NCI-H2107 (cell line): ENCODE results near the gene PLS1.
"Not testable (repeated sequence)": the region's sequence is repeated elsewhere in the genome, so short reads cannot be mapped to it uniquely, and the experiment has no call there.

Experiments
- DNase-seq: peaks from one replicate; lab custom pipeline; 2025; lab: John Stamatoyannopoulos, UW

PLS1 gene, protein sequence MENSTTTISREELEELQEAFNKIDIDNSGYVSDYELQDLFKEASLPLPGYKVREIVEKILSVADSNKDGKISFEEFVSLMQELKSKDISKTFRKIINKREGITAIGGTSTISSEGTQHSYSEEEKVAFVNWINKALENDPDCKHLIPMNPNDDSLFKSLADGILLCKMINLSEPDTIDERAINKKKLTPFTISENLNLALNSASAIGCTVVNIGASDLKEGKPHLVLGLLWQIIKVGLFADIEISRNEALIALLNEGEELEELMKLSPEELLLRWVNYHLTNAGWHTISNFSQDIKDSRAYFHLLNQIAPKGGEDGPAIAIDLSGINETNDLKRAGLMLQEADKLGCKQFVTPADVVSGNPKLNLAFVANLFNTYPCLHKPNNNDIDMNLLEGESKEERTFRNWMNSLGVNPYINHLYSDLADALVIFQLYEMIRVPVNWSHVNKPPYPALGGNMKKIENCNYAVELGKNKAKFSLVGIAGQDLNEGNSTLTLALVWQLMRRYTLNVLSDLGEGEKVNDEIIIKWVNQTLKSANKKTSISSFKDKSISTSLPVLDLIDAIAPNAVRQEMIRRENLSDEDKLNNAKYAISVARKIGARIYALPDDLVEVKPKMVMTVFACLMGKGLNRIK

DNA sequence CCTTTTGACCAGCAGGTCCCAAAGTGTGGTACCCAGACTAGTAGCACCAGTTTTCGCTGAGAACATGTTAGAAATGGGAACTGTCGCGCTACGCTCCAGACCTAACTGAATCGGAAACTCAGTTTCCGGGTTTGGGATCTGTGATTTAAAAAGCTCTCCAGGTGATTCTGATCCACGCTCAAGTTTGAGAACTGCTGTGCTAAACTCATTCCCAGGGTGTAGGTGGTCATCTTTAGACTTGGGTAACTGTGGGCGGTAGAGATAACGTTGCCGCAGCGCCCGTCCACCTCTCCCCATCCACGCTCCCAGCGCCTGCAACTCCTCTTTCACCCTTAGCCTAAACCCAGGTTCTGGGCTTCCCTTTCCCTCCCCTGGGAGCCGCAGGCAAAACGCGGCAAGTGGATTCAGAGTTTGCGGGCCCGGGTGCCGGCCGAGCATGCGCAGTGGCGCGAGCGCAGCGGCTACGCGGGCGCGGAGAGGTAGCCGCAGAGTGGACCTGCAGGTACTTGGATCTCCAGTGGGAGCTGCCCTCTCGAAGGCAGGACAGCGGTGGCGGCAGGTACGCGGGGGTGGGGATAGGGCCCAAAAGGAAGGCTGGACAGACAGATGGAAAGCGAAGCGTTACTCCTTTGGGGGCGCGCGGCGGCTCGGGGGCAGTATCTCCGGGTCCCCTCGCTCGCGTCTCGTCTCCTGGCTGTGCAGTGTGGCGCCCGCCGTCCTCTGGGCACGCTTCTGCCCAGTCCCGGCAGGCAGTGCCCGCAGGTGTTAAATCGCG, at the start of gene PLS1:
Gene PLS1, plus strand, starts transcription at position 443 of the 775 bp plus-strand sequence. CDS start 67,845 bp downstream, outside the sequence.
- peak; percentile 94 for DNase-seq

DNA sequence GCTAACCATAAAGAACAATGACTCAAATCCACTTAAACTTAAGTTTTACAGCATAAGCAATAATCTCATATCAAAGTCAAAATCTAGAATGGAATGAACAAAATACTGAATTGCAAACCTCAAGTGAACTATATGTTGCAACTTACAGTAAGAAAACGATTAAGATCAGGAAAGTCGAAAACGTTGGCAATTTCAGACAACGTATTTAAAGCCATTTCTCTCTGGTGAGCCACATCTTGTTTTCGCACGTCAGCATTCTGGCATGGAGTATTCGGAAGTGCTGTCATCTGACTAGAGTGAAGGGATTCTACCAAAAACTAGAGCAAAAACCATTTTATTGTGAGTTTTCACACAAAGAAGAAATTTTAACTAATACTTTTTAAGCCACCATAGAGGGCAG, 46.2 kb upstream of the PLS1 start:
- no peak for DNase-seq

DNA sequence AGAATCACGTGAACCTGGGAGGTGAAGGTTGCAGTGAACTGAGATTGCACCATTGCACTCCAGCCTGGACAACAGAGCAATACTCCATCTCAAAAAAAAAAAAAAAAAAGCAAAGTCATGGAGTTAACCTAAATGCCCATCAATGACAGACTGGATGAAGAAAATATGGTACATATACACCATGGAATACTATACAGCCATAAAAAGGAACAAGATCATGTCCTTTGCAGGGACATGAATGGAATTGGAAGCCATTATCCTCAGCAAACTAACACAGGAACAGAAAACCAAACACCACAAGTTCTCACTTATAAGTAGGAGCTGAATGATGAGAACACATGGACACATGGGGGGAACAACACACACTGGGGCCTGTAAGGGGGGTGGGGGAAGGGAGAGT, 43.6 kb upstream of the PLS1 start:
- DNase-seq = not testable (repeated sequence)

DNA sequence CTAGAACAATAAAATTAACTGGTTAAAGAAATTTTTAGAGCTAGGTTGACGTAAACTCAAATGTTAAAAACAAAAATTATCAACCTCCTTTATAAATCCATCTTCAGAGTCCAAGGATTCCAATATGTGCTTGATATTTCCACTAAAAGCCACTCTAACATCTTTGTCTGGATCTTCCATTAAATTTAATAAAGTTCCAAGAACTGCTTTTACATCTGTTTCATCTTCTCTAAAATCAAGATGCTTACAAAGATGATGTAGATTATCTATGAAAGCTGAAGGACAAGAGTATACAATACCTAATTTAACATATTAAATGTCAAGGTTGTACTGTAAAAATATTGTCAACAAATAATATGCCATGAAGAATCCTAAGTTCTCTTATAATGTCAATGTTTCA, 42.5 kb upstream of the PLS1 start:
- no peak for DNase-seq

DNA sequence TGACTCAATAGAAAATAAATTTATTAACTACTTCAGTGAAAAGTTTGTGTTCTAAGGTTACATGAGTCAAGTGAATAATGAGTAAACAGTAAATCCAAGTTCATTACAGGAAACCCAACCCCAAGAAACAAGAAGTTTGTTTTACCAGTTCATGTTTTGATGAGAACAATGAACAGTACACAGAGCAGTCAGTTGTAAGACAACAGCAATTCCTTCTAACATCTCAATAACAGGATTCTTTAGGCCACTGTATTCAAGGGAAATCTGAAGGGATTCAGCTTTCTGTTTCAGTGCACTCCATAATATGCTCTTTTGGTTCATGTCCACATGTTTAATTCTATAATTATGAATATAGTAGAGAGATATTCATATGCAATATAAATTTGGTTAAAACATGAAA, 36.1 kb upstream of the PLS1 start:
- DNase-seq = no peak

DNA sequence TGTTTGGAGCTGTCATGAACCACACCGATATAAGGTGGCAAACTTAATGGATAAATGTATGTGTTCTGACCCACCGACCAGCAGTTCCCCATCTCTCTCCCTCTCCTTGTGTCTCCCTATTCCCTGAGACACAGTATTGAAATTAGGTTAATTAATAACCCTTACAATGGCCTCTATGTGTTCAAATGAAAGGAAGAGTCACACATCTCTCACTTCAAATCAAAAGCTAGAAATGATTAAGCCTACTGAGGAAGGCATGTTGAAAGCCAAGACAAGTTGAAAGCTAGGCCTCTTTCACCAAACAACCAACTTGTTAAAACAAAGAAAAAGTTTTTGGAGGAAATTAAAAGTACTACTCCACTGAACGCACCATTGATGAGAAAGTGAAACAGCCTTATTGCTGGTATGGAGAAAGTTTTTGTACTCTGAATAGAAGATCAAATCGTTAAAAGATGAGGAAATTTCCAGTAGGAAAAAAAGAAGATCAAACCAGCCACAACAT, 32.6 kb upstream of the PLS1 start:
- no peak for DNase-seq

DNA sequence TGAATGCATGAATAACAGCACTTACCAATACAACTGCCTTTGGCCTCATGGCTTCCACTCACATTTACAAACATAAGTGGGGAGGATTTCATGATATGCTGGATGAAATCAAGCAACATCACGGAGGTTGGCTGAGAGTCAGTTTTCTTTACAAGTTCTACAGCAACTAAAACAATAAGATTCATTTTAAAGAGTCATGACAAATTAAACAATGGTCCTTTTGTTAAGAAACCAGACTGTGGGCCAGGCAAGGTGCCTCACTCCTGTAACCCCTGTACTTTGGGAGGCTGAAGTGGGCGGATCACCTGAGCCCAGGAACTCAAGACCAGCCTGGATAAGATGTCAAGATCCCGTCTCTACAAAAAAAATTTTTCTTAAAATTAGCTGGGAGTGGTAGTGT, 30.1 kb upstream of the PLS1 start:
- DNase-seq = no peak

DNA sequence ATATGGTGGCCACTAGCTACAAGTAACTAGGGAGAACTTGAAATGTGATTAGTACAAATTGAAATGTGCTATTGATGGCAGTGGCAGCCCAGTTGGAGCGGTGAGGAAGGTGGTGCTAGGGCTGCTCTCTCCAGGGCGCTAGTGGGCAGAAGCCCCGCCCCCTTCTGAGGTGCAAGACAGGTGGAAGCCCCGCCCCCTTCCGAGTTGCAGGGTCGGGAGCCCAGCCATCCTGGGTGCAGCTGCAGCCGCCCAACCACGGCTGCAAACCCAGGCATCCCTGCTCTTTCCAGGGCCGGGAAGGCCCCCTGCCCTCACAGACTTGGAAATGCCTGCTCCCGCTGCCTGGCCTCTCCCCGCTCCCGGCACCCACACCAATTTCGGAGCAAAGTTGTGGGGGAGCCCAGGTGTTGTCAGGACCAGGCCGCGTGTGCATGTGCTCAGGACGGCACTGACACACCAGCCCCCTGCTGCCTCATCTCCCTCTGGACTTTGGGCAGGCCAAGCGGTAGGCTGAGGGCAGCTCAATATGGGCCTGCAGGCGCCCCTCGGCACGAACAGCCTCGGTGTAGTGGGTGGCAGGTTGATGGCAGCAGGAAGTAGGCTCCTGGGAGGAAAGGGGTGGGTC, 27.7 kb upstream of the PLS1 start:
- no peak for DNase-seq

DNA sequence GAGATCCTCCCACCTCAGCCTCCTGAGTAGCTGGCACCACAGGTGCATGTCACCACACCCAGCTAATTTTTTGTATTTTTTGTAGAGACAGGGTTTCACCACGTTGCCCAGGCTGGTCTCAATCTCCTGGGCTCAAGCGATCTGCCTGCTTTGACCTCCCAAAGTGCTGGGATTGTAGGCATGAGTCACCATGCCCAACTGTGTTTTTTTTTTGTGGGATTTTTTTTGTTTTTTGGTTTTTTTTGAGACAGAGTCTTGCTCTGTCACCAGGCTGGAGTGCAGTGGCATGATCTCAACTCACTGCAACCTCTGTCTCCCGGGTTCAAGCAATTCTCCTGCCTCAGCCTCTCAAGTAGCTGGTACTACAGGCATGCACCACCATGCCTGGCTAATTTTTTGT, 26.8 kb upstream of the PLS1 start:
- DNase-seq = not testable (repeated sequence)

DNA sequence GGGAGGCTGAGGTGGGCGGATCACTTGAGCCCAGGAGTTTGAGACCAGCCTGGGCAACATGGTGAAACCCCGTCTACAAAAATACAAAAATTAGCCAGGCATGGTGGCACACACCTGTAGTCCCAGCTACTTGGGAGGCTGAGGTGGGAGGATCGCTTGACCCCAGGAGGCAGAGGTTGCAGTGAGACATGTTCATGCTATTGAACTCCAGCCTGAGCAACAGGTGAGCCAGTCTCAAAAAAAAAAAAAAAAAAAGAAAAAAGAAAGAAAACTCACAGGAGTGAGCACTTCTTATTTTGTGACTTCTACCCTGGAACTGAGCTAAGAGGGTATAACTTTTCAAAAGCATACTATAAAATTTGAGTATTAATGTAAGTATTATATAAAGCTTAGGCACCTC, 22.0 kb upstream of the PLS1 start:
- not testable (repeated sequence) for DNase-seq

DNA sequence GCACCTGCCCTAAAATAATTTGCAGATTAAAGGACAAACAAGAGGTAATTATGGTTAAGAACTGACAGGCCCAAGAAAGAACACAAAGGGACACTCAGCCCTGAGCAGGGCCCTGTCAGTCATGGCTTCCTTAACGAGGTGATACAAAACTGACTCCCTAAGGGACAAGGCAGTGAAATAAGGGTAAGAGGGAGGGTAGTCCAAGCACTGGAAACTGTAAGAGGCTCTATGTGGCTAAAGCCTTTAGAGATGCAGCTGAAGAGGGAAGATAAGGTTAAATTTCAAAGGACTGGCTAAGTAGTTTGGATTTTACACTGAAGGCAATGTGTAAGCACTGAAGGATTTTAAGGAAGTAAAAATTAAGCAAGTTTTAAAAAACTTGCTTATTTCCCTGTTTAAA, 21.5 kb upstream of the PLS1 start:
- DNase-seq = no peak

DNA sequence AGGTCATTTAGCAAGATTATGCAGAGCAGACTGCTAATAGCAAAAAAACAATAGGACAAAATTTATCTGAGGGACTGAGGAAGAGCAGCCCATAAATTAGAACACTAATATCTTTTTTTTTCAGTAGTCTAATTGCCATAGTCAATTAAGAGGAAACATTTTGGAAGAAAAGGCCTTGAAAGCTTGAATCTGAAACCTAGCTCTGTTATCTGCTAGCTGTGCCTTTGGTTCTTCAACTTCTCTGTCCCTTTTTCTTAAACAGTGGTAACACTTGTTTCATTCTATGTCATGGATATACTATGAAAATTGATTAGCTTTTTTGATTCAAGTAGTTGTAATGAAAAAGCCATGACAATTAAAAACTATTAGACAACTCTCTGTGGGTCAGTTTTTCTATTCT, 19.4 kb upstream of the PLS1 start:
- no peak for DNase-seq

DNA sequence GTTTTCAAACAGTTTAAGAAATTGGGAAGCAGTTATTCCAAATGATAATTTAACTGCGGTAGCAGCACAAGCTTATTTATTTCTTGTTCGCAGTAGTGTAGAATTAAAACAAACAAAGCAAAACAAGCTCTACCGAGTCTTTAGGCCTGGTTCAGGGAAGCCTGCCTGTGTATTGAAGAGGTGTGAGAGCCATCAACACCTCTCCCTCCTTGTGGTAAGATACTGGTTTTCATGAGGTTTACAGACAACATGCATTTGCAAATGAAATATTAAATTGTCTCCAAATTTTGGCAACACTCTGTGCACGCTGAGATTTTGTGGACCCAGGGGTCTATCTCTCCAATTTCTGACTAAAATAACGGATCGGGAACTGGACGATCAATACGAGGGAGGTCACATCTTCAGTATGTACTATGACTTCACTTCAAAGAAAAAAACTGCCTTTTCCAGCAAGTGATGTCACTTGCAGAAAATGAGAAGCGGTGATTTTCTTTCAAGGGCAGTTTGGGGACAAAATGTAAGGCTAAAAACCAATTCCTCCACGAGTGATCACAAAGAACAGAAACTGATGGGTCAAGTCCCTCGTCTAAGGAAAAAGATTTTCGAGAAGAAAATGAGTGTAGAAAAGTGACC, 18.4 kb upstream of the PLS1 start:
- no peak for DNase-seq

DNA sequence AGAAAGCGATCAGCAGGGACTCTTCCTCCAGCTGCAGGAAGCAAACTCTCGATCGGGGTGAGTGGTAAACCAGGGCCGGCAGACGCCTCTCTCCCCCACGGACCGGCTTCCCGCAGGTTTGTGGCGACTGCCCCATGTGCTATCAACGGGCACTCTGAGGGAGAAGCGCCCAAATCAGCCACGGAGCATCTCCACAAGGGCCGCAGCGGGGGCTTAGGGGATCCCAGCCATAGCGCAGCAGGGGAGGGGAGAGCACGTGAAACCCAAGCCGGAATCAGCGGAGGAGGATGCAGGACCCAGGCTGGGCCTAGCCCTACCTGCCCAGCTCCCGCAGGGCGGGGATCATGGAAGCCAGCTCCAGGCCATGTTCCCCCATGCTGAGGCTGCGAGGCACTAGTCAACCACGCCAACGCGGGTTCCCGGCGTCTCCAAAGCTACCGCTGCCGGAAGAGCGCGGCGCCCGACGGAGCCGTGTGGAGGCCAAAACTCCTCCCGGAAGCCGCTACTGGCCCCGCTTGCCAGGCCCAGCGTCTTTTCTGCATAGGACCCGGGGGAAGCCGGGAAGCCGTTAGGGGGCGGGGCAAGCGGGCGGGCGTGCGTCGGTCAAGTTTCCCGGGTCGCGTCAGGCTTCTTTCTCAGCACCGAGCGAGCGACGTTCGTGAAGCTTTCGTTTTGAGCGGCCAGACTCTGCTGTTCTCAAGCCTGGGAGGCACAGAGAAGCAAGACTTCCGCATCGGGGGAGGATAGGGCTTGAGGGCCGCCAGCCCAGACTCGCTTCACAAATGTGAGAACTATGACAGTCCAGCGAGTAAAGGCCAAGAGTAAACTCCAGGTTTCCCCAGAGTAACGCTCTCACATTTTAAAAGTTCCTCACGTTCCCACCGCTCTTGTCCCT, 17.6 kb upstream of the PLS1 start, which contains the start of gene ATR:
Gene ATR, minus strand, starts transcription at position 405 of the 895 bp plus-strand sequence. Its CDS starts 29 bp downstream, at position 376.
- DNase-seq = peak; percentile 99

DNA sequence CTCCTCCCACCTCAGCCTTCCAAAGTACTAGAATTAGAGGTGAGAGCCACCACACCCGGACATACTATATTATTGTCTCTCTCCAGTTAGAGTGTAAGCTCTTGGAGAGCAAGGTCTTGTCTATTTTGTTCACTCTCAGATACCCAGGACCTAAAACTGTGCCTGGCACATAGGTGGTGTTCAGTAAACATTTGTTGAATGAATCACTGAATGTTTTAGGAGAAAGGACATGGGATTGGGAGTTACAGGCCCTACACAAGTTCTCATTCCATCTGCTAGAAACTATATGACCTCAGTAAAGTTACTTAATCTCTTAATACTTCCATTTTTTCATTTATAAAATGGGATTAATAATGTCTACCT, 16.2 kb upstream of the PLS1 start:
- no peak for DNase-seq

DNA sequence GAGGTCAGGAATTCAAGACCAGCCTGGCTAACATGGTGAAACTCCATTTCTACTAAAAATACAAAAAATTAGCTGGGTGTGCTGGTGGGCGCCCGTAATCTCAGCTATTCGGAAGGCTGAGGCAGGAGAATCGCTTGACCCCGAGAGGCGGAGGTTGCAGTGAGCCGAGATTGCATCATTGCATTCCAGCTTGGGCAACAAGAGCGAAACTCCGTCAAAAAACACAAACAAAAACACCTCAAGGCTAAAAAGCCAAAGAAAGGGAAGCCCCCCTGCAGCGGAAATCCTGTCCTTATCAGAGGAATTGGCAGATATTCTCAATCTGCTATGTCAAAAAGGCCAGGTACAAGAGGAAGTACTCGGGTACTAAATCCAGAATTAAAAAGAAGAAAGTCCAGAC, 15.1 kb upstream of the PLS1 start:
- not testable (repeated sequence) for DNase-seq

DNA sequence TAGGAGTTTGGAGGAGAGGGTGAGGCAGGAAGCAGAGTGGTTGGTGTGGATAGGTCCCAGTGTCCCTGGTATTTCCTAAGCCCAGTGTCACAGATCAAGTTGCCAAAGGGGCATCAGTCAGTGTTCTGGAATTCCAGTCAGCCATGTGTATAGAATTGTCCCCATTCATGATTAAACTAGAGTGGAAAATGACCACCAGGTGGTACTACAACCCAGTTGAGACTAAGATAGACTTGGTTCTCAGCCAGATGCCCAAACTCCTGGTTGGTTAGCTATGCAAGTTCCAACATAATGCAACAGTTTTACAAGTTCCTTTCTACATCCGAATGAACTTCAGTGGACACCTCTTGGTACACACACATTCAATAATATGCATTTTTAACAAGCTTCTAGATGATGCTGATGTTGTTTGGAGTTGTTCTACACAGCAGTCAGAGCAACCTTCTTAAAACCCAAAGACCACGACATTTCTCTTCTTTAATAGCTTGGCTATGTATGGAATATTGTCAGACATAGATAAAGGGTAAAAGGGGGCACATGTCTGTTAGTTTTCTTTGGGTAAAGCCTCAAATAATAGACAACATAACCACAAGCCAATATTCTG, 9.3 kb upstream of the PLS1 start:
- DNase-seq = peak; percentile 50

DNA sequence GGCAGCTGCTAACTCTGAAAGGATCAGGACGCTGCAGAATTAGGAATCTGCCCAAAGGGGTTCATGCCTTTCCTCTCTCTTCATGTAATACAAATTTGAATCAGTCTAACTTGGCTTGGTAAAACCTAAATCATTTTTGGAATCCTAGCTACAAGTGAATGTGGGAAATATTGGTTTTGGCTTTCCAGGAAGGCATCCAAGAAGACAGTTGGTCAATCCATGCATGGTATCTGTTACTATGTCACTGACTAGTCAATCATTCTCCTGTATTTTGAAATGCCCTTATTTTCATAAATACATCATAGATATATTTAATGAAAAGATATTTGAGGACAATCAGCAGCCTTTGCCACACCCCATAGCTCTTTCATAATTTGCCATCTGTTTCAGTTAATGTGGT, 7.5 kb upstream of the PLS1 start:
- no peak for DNase-seq

DNA sequence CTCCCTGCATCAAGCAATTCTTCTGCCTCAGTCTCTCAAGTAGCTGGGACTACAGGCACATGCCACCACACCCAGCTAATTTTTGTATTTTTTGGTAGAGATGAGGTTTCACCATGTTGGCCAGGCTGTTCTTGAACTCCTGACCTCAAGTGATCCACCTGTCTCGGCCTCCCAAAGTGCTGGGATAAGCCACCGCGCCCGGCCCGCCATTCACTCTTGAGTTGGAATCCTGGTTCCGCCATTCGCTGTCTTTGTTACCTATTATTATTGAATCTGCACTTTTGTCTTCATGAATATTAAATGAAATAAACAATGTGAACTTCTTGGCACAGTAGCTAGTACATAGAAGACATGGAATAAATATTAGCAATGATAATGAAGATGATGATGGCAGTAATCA, 3.9 kb upstream of the PLS1 start:
- not testable (repeated sequence) for DNase-seq

DNA sequence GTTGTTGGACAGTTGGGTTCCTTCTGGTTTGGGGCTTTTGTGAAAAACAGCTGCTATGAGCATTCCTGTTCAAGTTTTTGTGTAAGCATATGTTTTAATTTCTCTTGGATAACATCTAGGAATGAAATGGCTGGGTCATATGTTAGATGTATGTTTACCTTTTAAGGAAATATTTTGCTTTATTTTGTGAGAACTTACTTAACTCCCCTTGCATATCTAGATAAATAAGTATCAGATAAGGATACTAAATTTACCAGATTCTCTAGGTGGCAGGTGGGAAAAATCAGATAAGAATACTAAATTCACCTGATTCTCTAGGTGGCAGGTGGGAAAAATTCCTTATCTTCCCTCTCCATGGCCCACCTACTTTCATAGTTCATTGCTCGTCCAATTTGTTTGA, 1.1 kb upstream of the PLS1 start:
- DNase-seq = no peak
